HCT116 (cell line): ENCODE results near the gene TRAF3. TPM values are rescaled to one million over a fixed set of nuclear protein-coding genes. Genes with fewer than 3 reads are reported as not detected.

ENCODE experiments used
- ATAC-seq: fragments of 200-7000 bp; cut with Tn5 transposase; 2 replicates; pipeline ENCODE4 v1.9.1; 2020; ENCODE audit warnings: mild to moderate bottlenecking, moderate library complexity
- BruUV-seq: library from RNA; stranded (reverse); fragments of 400-500 nt; replicated peaks from 2 replicates; lab custom pipeline; 2021; lab: Mats Ljungman, UMichigan
- CTCF ChIA-PET: fragments of 300-600 bp; sonication (Branson Sonifier 250); formaldehyde crosslinking; loops from one replicate; lab custom pipeline; 2021; ENCODE audit warnings: antibody characterized with exemption; lab: Charles Lee
- POLR2A ChIA-PET: fragments of 300-600, 350-600 bp; sonication (Branson Sonifier 250); formaldehyde crosslinking; loops from one replicate; lab custom pipeline; 2021; ENCODE audit warnings: antibody characterized with exemption; lab: Charles Lee
- RAD21 ChIA-PET, 2 experiments: fragments of 300-600 bp; sonication (Branson Sonifier 250); formaldehyde crosslinking; loops; one replicate each; lab custom pipeline; 2023; ENCODE audit warnings: low total read pairs in 2 of 2; ENCODE audit not compliant: uncharacterized antibody in 2 of 2, unreplicated experiment in 2 of 2, low non-redundant PET in 1 of 2; lab: Charles Lee
- DNase-seq: peaks from one replicate; pipeline ENCODE4 v3.0.0-alpha.2; 2010; ENCODE audit warnings: low read depth, low spot score
- H2AFZ ChIP-seq: fragments of 200-600 bp; shearing (Covaris generic), sonication (generic); 2 replicates; pipeline ENCODE4 v1.6.1; 2017; ENCODE audit warnings: low read depth, mixed run types, mixed read lengths, antibody characterized with exemption, low read length; ENCODE audit not compliant: poor library complexity, severe bottlenecking
- H3K27ac ChIP-seq: 2 replicates; pipeline ENCODE4 v1.5.1; 2012; ENCODE audit warnings: low read depth, low read length
- H3K27me3 ChIP-seq: fragments of 200-600 bp; sonication (generic); 2 replicates; pipeline ENCODE4 v1.6.1; 2016; ENCODE audit warnings: mixed run types, low read length, mixed read lengths; ENCODE audit not compliant: insufficient read depth
- H3K36me3 ChIP-seq, 2 experiments: fragments of 200-500 bp in 1 of 2; fragments of 200-600 bp in 1 of 2; sonication (Bioruptor generic) in 1 of 2; sonication (generic) in 1 of 2; 2 replicates each; pipeline versions ENCODE4 v1.5.1 to v1.6.1; 2014 to 2016; ENCODE audit warnings: low read length in 2 of 2, inconsistent platforms in 1 of 2, mixed read lengths in 1 of 2, mixed run types in 1 of 2; ENCODE audit not compliant: insufficient read depth in 2 of 2, control insufficient read depth in 1 of 2
- H3K4me1 ChIP-seq, 2 experiments: fragments of 200-600 bp in 1 of 2; sonication (generic) in 1 of 2; 2 replicates each; pipeline versions ENCODE4 v1.5.1 to v1.6.1; 2012 to 2017; ENCODE audit warnings: low read length in 2 of 2, inconsistent platforms in 1 of 2, mild to moderate bottlenecking in 1 of 2, mixed read lengths in 1 of 2, mixed run types in 1 of 2, moderate library complexity in 1 of 2; ENCODE audit not compliant: insufficient read depth in 2 of 2, control insufficient read depth in 1 of 2
- H3K4me2 ChIP-seq: fragments of 200-600 bp; sonication (generic); 2 replicates; pipeline ENCODE4 v1.6.1; 2017; ENCODE audit warnings: mixed run types, low read length, mixed read lengths
- H3K4me3 ChIP-seq, 2 experiments: fragments of 200-600 bp in 1 of 2; sonication (generic) in 1 of 2; replicated peaks in 1 of 2; 2 replicates each; pipeline ENCODE4 v1.5.1; 2011 to 2016; ENCODE audit warnings: low read length in 2 of 2, control low read depth in 1 of 2, low read depth in 1 of 2, mild to moderate bottlenecking in 1 of 2, mixed read lengths in 1 of 2, mixed run types in 1 of 2
- H3K79me2 ChIP-seq: fragments of 200-600 bp; sonication (generic); 2 replicates; pipeline ENCODE4 v1.6.1; 2017; ENCODE audit warnings: mild to moderate bottlenecking, mixed run types, low read length, moderate library complexity, mixed read lengths; ENCODE audit not compliant: insufficient read depth
- H3K9ac ChIP-seq: fragments of 200-600 bp; sonication (generic); 2 replicates; pipeline ENCODE4 v1.6.1; 2016; ENCODE audit warnings: low read length, mixed read lengths
- H3K9me2 ChIP-seq: fragments of 200-600 bp; sonication (generic), shearing (Covaris generic); 2 replicates; pipeline ENCODE4 v1.6.1; 2017; ENCODE audit warnings: mixed run types, mild to moderate bottlenecking, moderate library complexity; ENCODE audit not compliant: insufficient read depth
- H3K9me3 ChIP-seq, 2 experiments: fragments of 200-500 bp in 1 of 2; fragments of 200-600 bp in 1 of 2; sonication (Bioruptor generic) in 1 of 2; sonication (generic) in 1 of 2; 2 replicates each; pipeline ENCODE4 v1.6.1; 2014 to 2017; ENCODE audit warnings: low read length in 2 of 2, mixed read lengths in 2 of 2, inconsistent platforms in 1 of 2, low read depth in 1 of 2, mild to moderate bottlenecking in 1 of 2, mixed run types in 1 of 2, moderate library complexity in 1 of 2; ENCODE audit not compliant: control insufficient read depth in 1 of 2, insufficient read depth in 1 of 2
- H4K20me1 ChIP-seq: fragments of 200-600 bp; sonication (generic), shearing (Covaris generic); 2 replicates; pipeline ENCODE4 v1.6.1; 2017; ENCODE audit warnings: mixed run types, mild to moderate bottlenecking, moderate library complexity; ENCODE audit not compliant: insufficient read depth
- CEBPB ChIP-seq: IDR thresholded peaks from 2 replicates; pipeline ENCODE4 v1.6.1; 2012; ENCODE audit warnings: low read depth
- CTCF ChIP-seq, 3 experiments: fragments of 200-600 bp in 1 of 3; sonication (generic) in 1 of 3; IDR thresholded peaks in 2 of 3; conservative IDR thresholded peaks in 1 of 3; 2 replicates each; pipeline ENCODE4 v1.5.1; 2012 to 2017; ENCODE audit warnings: low read depth in 2 of 3, low read length in 2 of 3, antibody characterized with exemption in 1 of 3, borderline replicate concordance in 1 of 3, control low read depth in 1 of 3, mild to moderate bottlenecking in 1 of 3, mixed read lengths in 1 of 3, mixed run types in 1 of 3, moderate library complexity in 1 of 3; ENCODE audit not compliant: insufficient read depth in 1 of 3
- ELF1 ChIP-seq: IDR thresholded peaks from 2 replicates; pipeline ENCODE4 v1.6.1; 2012; ENCODE audit warnings: low read depth, borderline replicate concordance
- POLR2A ChIP-seq: IDR thresholded peaks from 2 replicates; pipeline ENCODE4 v1.7.0; 2011; ENCODE audit warnings: borderline replicate concordance; ENCODE audit not compliant: insufficient read depth, insufficient read length; ENCODE audit errors: extremely low read depth
- ZFX ChIP-seq: fragments of 450-650 bp; IDR thresholded peaks from 2 replicates; pipeline ENCODE4 v1.6.1; 2017
- ZNF274 ChIP-seq: fragments of 200-500 bp; sonication (Bioruptor generic); IDR thresholded peaks from 2 replicates; pipeline ENCODE4 v1.6.1; 2014; ENCODE audit warnings: mild to moderate bottlenecking, low read depth, low read length, inconsistent platforms
- intact Hi-C: fragments of 100-400 bp; cut with micrococcal nuclease; formaldehyde crosslinking; loops from 2 replicates; pipeline ENCODE4 v1.10.0; 2022
- total RNA-seq: library from RNA; stranded (reverse); gene quantifications from one replicate; pipeline ENCODE4 v1.2.1, GENCODE V29; 2021; ENCODE audit not compliant: unreplicated experiment

TRAF3 gene
- total RNA-seq, 1 experiment from 2014 or later, result 32.1 TPM

- peaks cover 16% of the 10 kb centered on the region; the same call in 1 of the 2 replicates for H3K79me2 ChIP-seq
- no peak overlapping the region for H2AFZ ChIP-seq
- intact Hi-C loops, result no loop called here
- H3K4me3 ChIP-seq, result no peak overlapping the region
- ChIA-PET RAD21 (no interaction called here), POLR2A (no interaction called here), CTCF (no interaction called here)
- H3K4me2 ChIP-seq, result no peak overlapping the region
- 0 out of 2 replicates have a peak, but pooled peaks have one; percentile 17 for ATAC-seq
- H3K9me2 ChIP-seq, result no peaks in the 10 kb centered on the region
- no TSS peak for BruUV-seq
- H3K27ac ChIP-seq, result no peak overlapping the region
- no peaks in the 10 kb centered on the region for H3K27me3 ChIP-seq
- H4K20me1 ChIP-seq, result no peaks in the 10 kb centered on the region
- no peaks in the 10 kb centered on the region for H3K4me1 ChIP-seq
- peaks cover 7 to 16% of the 10 kb centered on the region in 2 experiments; a peak in 2 of 4 replicates for H3K36me3 ChIP-seq
- TF ChIP-seq ELF1 (no peak), CEBPB (no peak), CTCF (IDR thresholded peaks at IDR 0.05 in 2 of 3, conservative IDR thresholded peaks at IDR 0.05 in 1 of 3; ENCODE audit: borderline replicate concordance in 1 of 3, insufficient read depth in 1 of 3, low read depth in 2 of 3, low read length in 2 of 3) (no peak), ZNF274 (no peak)
- no peak overlapping the region for H3K9ac ChIP-seq
- no peak for DNase-seq
- no peaks in the 10 kb centered on the region; a peak in 1 of 4 replicates for H3K9me3 ChIP-seq
Observed at GRCh38 chr14:102870994-102871831, 94.0 kb downstream of the TRAF3 start.

DNA sequence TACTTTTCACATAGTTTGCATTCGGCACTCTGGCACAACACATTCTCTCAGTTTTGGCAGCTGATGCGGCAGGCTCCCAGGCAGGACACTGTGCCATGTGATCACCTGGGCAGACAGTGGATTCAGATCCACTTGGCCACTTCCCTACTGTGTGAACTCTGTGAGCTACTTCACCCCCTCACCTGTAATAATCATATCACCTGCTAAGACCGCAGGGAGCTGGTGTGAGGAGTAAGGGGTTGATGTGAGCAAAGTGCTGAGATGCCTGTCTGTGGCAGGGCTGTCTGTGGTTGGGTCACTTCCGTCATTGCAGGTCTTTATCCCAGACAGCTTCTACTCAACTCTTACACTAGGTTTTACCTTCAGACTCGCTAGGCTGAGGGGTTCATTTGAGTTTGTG is 94.8 kb downstream of the TRAF3 start:
- Histone ChIP-seq H3K27me3 (no peaks in the 10 kb centered on the region), H3K36me3 (peaks cover 12 to 23% of the 10 kb centered on the region in 2 experiments; a peak in 3 of 4 replicates), H3K9me3 (no peaks in the 10 kb centered on the region; a peak in 1 of 4 replicates)
- CTCF ChIA-PET, result no interaction called here
- no peak for DNase-seq
- no peak for TF ChIP-seq CTCF (IDR thresholded peaks at IDR 0.05 in 2 of 3, conservative IDR thresholded peaks at IDR 0.05 in 1 of 3; ENCODE audit: borderline replicate concordance in 1 of 3, insufficient read depth in 1 of 3, low read depth in 2 of 3, low read length in 2 of 3)
- TF ChIP-seq ZNF274, result no peak
- TF ChIP-seq POLR2A, result no peak
- TF ChIP-seq ZFX, result no peak
- TF ChIP-seq, all 23 proteins: peak for 0
- no peak overlapping the region for H3K9ac ChIP-seq
- RAD21 ChIA-PET, result no interaction called here
- no peak overlapping the region for H3K4me2 ChIP-seq
- intact Hi-C loops, result no loop called here
- no peak overlapping the region for H3K27ac ChIP-seq
- H3K79me2 ChIP-seq, result peaks cover 9% of the 10 kb centered on the region; the same call in 1 of the 2 replicates
- no peak overlapping the region for H3K4me3 ChIP-seq
- no peak overlapping the region for H2AFZ ChIP-seq
- H3K9me2 ChIP-seq, result no peaks in the 10 kb centered on the region
- no peaks in the 10 kb centered on the region for H3K4me1 ChIP-seq
- ATAC-seq, result no peak
- no peaks in the 10 kb centered on the region for H4K20me1 ChIP-seq
- BruUV-seq, result no TSS peak
- POLR2A ChIA-PET, result no interaction called here
